HAP-1 (cell line): Measurements from ENCODE around the gene TXNDC2.

Experiments used
- DNase-seq, 2 experiments: peaks; one replicate each; pipeline ENCODE4 v3.0.0-alpha.2; 2016 to 2020; ENCODE audit warnings: low spot score in 2 of 2
- H3K27me3 ChIP-seq: fragments of 250-450 bp; sonication (Bioruptor Pico); 2 replicates; pipeline ENCODE4 v1.5.1; 2020; ENCODE audit warnings: low read depth, mild to moderate bottlenecking, moderate library complexity
- H3K36me3 ChIP-seq: fragments of 250-450 bp; sonication (Bioruptor Pico); replicated peaks from 2 replicates; pipeline ENCODE4 v1.5.1; 2020; ENCODE audit warnings: mild to moderate bottlenecking
- H3K4me1 ChIP-seq: fragments of 250-450 bp; sonication (Bioruptor Pico); 2 replicates; pipeline ENCODE4 v1.5.1; 2020; ENCODE audit warnings: mild to moderate bottlenecking
- H3K4me3 ChIP-seq: fragments of 250-450 bp; sonication (Bioruptor Pico); 2 replicates; pipeline ENCODE4 v1.5.1; 2020; ENCODE audit warnings: mild to moderate bottlenecking, moderate library complexity
- H3K9me3 ChIP-seq: fragments of 250-450 bp; sonication (Bioruptor Pico); 2 replicates; pipeline ENCODE4 v1.5.1; 2020; ENCODE audit warnings: mild to moderate bottlenecking, moderate library complexity
- in situ Hi-C: fragments of 300-500 bp; cut with MboI; formaldehyde crosslinking; loops from 3 replicates; pipeline ENCODE4 v1.14.3; 2020; ENCODE audit warnings: low sequenced_read_pairs, inconsistent platforms, mixed read lengths

The TXNDC2 gene

DNA sequence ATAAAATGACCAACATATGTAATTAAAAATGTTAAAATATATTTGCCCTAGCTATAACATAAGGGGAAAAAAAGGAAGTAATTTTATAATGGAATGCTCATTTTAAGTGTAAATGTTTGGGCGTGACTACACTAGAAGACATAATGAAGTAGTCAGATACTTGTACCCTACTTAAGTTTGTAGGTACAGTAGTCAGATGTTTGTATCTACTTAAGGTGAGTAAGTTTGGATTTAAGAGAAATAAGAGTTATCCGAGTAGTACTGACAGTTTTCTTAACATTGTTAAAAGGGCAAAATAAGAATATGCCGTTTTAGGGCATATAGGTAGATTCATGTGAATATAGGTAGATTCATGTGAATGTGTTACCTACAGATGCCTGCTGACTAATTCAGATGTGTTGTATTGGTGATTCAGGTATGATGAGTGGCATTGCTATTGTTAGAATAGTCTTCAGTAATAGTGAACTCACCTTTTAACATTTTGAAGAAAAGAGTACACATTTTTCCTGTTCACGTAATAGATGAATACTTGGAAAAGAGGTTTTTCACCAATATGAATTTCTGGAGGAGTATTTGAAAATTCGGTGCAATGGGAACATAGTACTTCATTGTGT lies 43.0 kb downstream of the TXNDC2 start:
- H3K4me3 ChIP-seq, result no peak overlapping the region
- peaks cover 14% of the 10 kb centered on the region for H3K36me3 ChIP-seq
- no peak for DNase-seq
- in situ Hi-C loops, result no loop called here
- H3K9me3 ChIP-seq, result no peaks in the 10 kb centered on the region
- peaks cover 28% of the 10 kb centered on the region for H3K4me1 ChIP-seq
- H3K27me3 ChIP-seq, result no peaks in the 10 kb centered on the region

DNA sequence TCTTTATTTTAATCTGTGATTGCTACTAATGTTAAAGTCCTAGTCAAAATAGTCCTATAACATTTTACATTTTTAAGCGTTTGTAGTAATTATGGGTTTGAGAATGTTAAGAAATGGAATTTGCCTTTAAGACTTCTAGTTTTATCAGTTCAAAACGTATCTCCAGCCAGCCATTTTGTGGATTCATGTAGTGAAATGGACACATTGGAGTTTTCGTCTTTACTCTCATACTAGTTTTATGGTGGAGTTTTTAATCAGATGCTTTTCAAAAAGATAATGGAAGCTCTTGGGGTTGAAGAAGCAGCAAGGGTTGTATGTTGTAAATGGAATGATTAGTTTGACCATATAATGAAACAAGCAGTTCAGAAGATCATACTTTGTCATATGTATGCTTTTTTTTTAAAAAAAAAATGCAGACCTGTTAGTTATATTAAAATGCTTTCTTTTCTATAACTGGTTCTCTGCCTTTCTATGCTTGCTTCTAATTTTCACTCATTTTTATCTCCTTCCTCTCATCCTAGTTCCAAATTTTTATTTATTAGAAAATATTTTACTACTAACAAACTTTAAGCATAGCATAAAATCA lies 44.6 kb downstream of the TXNDC2 start:
- Histone ChIP-seq H3K9me3 (no peaks in the 10 kb centered on the region), H3K4me1 (peaks cover 18% of the 10 kb centered on the region), H3K27me3 (no peaks in the 10 kb centered on the region), H3K4me3 (no peak overlapping the region), H3K36me3 (peaks cover 16% of the 10 kb centered on the region)
- in situ Hi-C loops, result no loop called here
- DNase-seq, result no peak

GRCh38 chr18:9931146-9931545 lies 45.4 kb downstream of the TXNDC2 start:
- Histone ChIP-seq H3K4me1 (peaks cover 17% of the 10 kb centered on the region), H3K27me3 (no peaks in the 10 kb centered on the region), H3K9me3 (no peaks in the 10 kb centered on the region), H3K36me3 (peaks cover 16% of the 10 kb centered on the region), H3K4me3 (no peak overlapping the region)
- DNase-seq, result no peak
- in situ Hi-C loops, result no loop called here

- H3K36me3 ChIP-seq, result peaks cover 19% of the 10 kb centered on the region
- no peak overlapping the region for H3K4me3 ChIP-seq
- no peaks in the 10 kb centered on the region for H3K27me3 ChIP-seq
- H3K9me3 ChIP-seq, result no peaks in the 10 kb centered on the region
- in situ Hi-C loops, result no loop called here
- H3K4me1 ChIP-seq, result peaks cover 17% of the 10 kb centered on the region
- DNase-seq, result no peak
Observed at GRCh38 chr18:9931678-9932077, 45.9 kb downstream of the TXNDC2 start.

GRCh38 chr18:9933865-9934264 lies 48.1 kb downstream of the TXNDC2 start:
- no peak for DNase-seq
- in situ Hi-C loops, result no loop called here
- peaks cover 38% of the 10 kb centered on the region for H3K36me3 ChIP-seq

GRCh38 chr18:9934274-9934673 lies 48.5 kb downstream of the TXNDC2 start:
- Histone ChIP-seq H3K4me3 (no peak overlapping the region), H3K9me3 (no peaks in the 10 kb centered on the region), H3K4me1 (no peaks in the 10 kb centered on the region), H3K27me3 (no peaks in the 10 kb centered on the region), H3K36me3 (peaks cover 38% of the 10 kb centered on the region)
- in situ Hi-C loops, result no loop called here
- DNase-seq, result no peak

More at GRCh38 chr18:9933865-9934264, 48.1 kb downstream of the TXNDC2 start:
- H3K4me1 ChIP-seq, result no peaks in the 10 kb centered on the region; the same call in 1 of the 2 replicates
- H3K9me3 ChIP-seq, result no peaks in the 10 kb centered on the region
- H3K27me3 ChIP-seq, result no peaks in the 10 kb centered on the region
- H3K4me3 ChIP-seq, result no peak overlapping the region
